IMR-90 (cell line): ENCODE measurements around the gene ASTN2. TPM values are rescaled to one million over a fixed set of nuclear protein-coding genes. Genes with fewer than 3 reads are reported as not detected.

Experiments
- ATAC-seq: fragments of 200-7000 bp; cut with Tn5 transposase; 2 replicates; pipeline ENCODE4 v1.9.1; 2020; ENCODE audit warnings: low read depth, mild to moderate bottlenecking, moderate library complexity
- BruUV-seq: library from RNA; stranded (reverse); fragments of 400-500 nt; replicated peaks from 2 replicates; lab custom pipeline; 2021; lab: Mats Ljungman, UMichigan
- CTCF ChIA-PET: fragments of 300-600 bp; formaldehyde crosslinking; extraction: SDS; loops from one replicate; lab custom pipeline; 2021; ENCODE audit warnings: antibody characterized with exemption; lab: Yijun Ruan, JAX
- POLR2A ChIA-PET: fragments of 300-600 bp; sonication (Branson Sonifier 250); formaldehyde crosslinking; loops from one replicate; lab custom pipeline; 2022; ENCODE audit warnings: antibody characterized with exemption; ENCODE audit not compliant: unreplicated experiment; lab: Charles Lee
- DNase-seq: peaks from one replicate; pipeline ENCODE4 v3.0.0; 2013
- H2AFZ ChIP-seq: replicated peaks from 2 replicates; pipeline ENCODE3; 2013; ENCODE audit warnings: low read length, mild to moderate bottlenecking; ENCODE audit not compliant: poor library complexity
- H2AK5ac ChIP-seq: 2 replicates; pipeline ENCODE4 v1.6.1; 2013; ENCODE audit warnings: low read depth, low read length, inconsistent platforms
- H2AK9ac ChIP-seq: replicated peaks from 2 replicates; pipeline ENCODE3; 2013; ENCODE audit warnings: mild to moderate bottlenecking, low read depth, low read length, moderate library complexity; ENCODE audit not compliant: poor library complexity
- H2BK120ac ChIP-seq: 2 replicates; pipeline ENCODE4 v1.6.1; 2013; ENCODE audit warnings: low read depth, low read length, inconsistent platforms
- H2BK15ac ChIP-seq: 3 replicates; pipeline ENCODE4 v1.6.1; 2013; ENCODE audit warnings: low read depth, low read length, inconsistent platforms
- H2BK20ac ChIP-seq: 2 replicates; pipeline ENCODE4 v1.6.1; 2013; ENCODE audit warnings: low read depth, mild to moderate bottlenecking, inconsistent platforms, low read length, moderate library complexity
- H2BK5ac ChIP-seq: 2 replicates; pipeline ENCODE4 v1.6.1; 2013; ENCODE audit warnings: mild to moderate bottlenecking, low read depth, low read length, inconsistent platforms; ENCODE audit not compliant: poor library complexity, severe bottlenecking
- H3K14ac ChIP-seq: replicated peaks from 2 replicates; pipeline ENCODE4 v1.6.1; 2013; ENCODE audit warnings: low read depth, low read length, inconsistent platforms
- H3K18ac ChIP-seq: 2 replicates; pipeline ENCODE4 v1.6.1; 2013; ENCODE audit warnings: low read depth, low read length, control low read depth
- H3K23ac ChIP-seq: 2 replicates; pipeline ENCODE4 v1.6.1; 2013; ENCODE audit warnings: low read depth, low read length, inconsistent platforms
- H3K27ac ChIP-seq: 2 replicates; pipeline ENCODE4 v1.5.1; 2013; ENCODE audit warnings: mild to moderate bottlenecking, control low read depth, low read length; ENCODE audit not compliant: insufficient read depth
- H3K27me3 ChIP-seq: 2 replicates; pipeline ENCODE4 v1.6.1; 2013; ENCODE audit warnings: low read length; ENCODE audit not compliant: control insufficient read depth, insufficient read depth
- H3K36me3 ChIP-seq: 2 replicates; pipeline ENCODE4 v1.6.1; 2013; ENCODE audit warnings: low read length, mixed read lengths; ENCODE audit not compliant: control insufficient read depth, insufficient read depth
- H3K4ac ChIP-seq: 2 replicates; pipeline ENCODE4 v1.6.1; 2013; ENCODE audit warnings: low read depth, low read length, inconsistent platforms
- H3K4me1 ChIP-seq: 2 replicates; pipeline ENCODE4 v1.6.1; 2013; ENCODE audit warnings: low read length, mixed read lengths; ENCODE audit not compliant: control insufficient read depth, insufficient read depth
- H3K4me2 ChIP-seq: 2 replicates; pipeline ENCODE4 v1.6.1; 2013; ENCODE audit warnings: low read depth, mild to moderate bottlenecking, control low read depth, low read length, moderate library complexity
- H3K4me3 ChIP-seq: 2 replicates; pipeline ENCODE4 v1.5.1; 2013; ENCODE audit warnings: low read depth, mild to moderate bottlenecking, control low read depth, low read length, moderate library complexity; ENCODE audit not compliant: insufficient read depth
- H3K56ac ChIP-seq: 2 replicates; pipeline ENCODE4 v1.6.1; 2013; ENCODE audit warnings: low read length, inconsistent platforms; ENCODE audit not compliant: insufficient read depth; ENCODE audit errors: extremely low read depth
- H3K79me1 ChIP-seq, 2 experiments: 2 replicates each; pipeline ENCODE4 v1.6.1; 2013; ENCODE audit warnings: low read length in 2 of 2, inconsistent platforms in 1 of 2, low read depth in 1 of 2
- H3K9ac ChIP-seq: 2 replicates; pipeline ENCODE4 v1.6.1; 2013; ENCODE audit warnings: low read depth, low read length, control low read depth
- H3K9me1 ChIP-seq: 2 replicates; pipeline ENCODE4 v1.6.1; 2013; ENCODE audit warnings: low read length, inconsistent platforms; ENCODE audit not compliant: insufficient read depth
- H3K9me3 ChIP-seq: 2 replicates; pipeline ENCODE4 v1.6.1; 2013; ENCODE audit warnings: low read length; ENCODE audit not compliant: control insufficient read depth, insufficient read depth
- H4K20me1 ChIP-seq: 2 replicates; pipeline ENCODE4 v1.6.1; 2013; ENCODE audit warnings: low read length, inconsistent platforms; ENCODE audit not compliant: insufficient read depth
- H4K5ac ChIP-seq: 2 replicates; pipeline ENCODE4 v1.6.1; 2013; ENCODE audit warnings: mild to moderate bottlenecking, low read depth, low read length, control low read depth
- H4K8ac ChIP-seq, 2 experiments: 2 replicates each; pipeline ENCODE4 v1.6.1; 2013; ENCODE audit warnings: low read depth in 2 of 2, low read length in 2 of 2, control low read depth in 1 of 2, inconsistent platforms in 1 of 2
- H4K91ac ChIP-seq: 2 replicates; pipeline ENCODE4 v1.6.1; 2013; ENCODE audit warnings: low read depth, low read length, inconsistent platforms; ENCODE audit not compliant: insufficient read depth
- BHLHE40 ChIP-seq: fragments of 150-350 bp; IDR thresholded peaks from 2 replicates; pipeline ENCODE4 v1.6.1; 2016; ENCODE audit warnings: mild to moderate bottlenecking, low read depth, low read length
- CEBPB ChIP-seq: IDR thresholded peaks from 2 replicates; pipeline ENCODE4 v1.6.1; 2012; ENCODE audit warnings: low read depth, low read length, improper control_type of control experiment
- CHD1 ChIP-seq: IDR thresholded peaks from 2 replicates; pipeline ENCODE4 v1.6.1; 2012; ENCODE audit warnings: low read depth, low read length, improper control_type of control experiment
- ELK1 ChIP-seq: fragments of 150-350 bp; IDR thresholded peaks from 2 replicates; pipeline ENCODE4 v1.6.1; 2016; ENCODE audit warnings: low read depth, mild to moderate bottlenecking, low read length, moderate library complexity, borderline replicate concordance
- FOS ChIP-seq: fragments of 150-350 bp; IDR thresholded peaks from 2 replicates; pipeline ENCODE4 v1.6.1; 2016; ENCODE audit warnings: low read depth, low read length
- MAFK ChIP-seq: IDR thresholded peaks from 2 replicates; pipeline ENCODE4 v1.6.1; 2012; ENCODE audit warnings: low read depth, low read length, improper control_type of control experiment
- MAZ ChIP-seq: IDR thresholded peaks from 2 replicates; pipeline ENCODE4 v1.6.1; 2012; ENCODE audit warnings: low read depth, mild to moderate bottlenecking, low read length, improper control_type of control experiment, moderate library complexity, borderline replicate concordance
- NFE2L2 ChIP-seq: fragments of 150-350 bp; IDR thresholded peaks from 2 replicates; pipeline ENCODE4 v1.6.1; 2016; ENCODE audit warnings: low read depth, mild to moderate bottlenecking, low read length
- SMC3 ChIP-seq: fragments of 150-350 bp; IDR thresholded peaks from 2 replicates; pipeline ENCODE4 v1.6.1; 2016; ENCODE audit warnings: low read depth, mild to moderate bottlenecking, antibody characterized with exemption, low read length, moderate library complexity
- WGBS, 2 experiments: methylation state at CpG; one replicate each; pipeline versions ENCODE4 v1.1.5 to v1.1.7; 2013; ENCODE audit warnings: missing lambda C conversion rate in 2 of 2; ENCODE audit not compliant: insufficient read length in 1 of 2; ENCODE audit errors: extremely low coverage in 2 of 2; 5-methylcytosine and 5-hydroxymethylcytosine counted together
- dilution Hi-C: fragments of 300-500 bp; cut with HindIII; formaldehyde crosslinking; loops from one replicate; pipeline ENCODE4 v1.14.3; 2018; ENCODE audit warnings: low sequenced_read_pairs; ENCODE audit not compliant: unreplicated experiment
- in situ Hi-C: fragments of 300-500 bp; cut with MboI; formaldehyde crosslinking; loops from 3 replicates; pipeline ENCODE4 v1.14.3; 2019; ENCODE audit warnings: low sequenced_read_pairs, inconsistent platforms, mixed read lengths
- intact Hi-C: fragments of 100-400 bp; cut with micrococcal nuclease; formaldehyde crosslinking; loops from 2 replicates; pipeline ENCODE4 v1.10.0; 2022
- polyA plus RNA-seq, 3 experiments: library from polyadenylated mRNA; depleted of rRNA; stranded (reverse); fragments of >200 nt; gene quantifications; 2 replicates each; pipeline ENCODE4 v1.2.3, GENCODE V29; 2012; ENCODE audit warnings: low replicate concordance in 1 of 3
- total RNA-seq: library from RNA; depleted of rRNA; stranded (reverse); fragments of >200 nt; gene quantifications from 2 replicates; pipeline ENCODE4 v1.2.3, GENCODE V29; 2012

ASTN2 gene
- total and polyA plus RNA-seq, 2 of the 4 experiments (the other 2 are of a cell fraction), result 3.8 to 6.8 TPM

- BruUV-seq, result no TSS peak
- ATAC-seq, result no peak
- dilution Hi-C loops (no loop called here), intact Hi-C loops (loop anchor here (5.0 kb wide), 1 partner anchor 76 kb away; no protein-coding TSS in a partner anchor), in situ Hi-C loops (no loop called here)
- Histone ChIP-seq H3K4me3 (no peak overlapping the region), H2BK5ac (no peak overlapping the region), H4K20me1 (no peaks in the 10 kb centered on the region), H2AK9ac (no peak overlapping the region), H3K23ac (no peak overlapping the region), H3K56ac (no peak overlapping the region), H3K79me1 (no peaks in the 10 kb centered on the region), H3K4me2 (no peak overlapping the region), H3K9me1 (no peaks in the 10 kb centered on the region), H3K9me3 (no peaks in the 10 kb centered on the region), H3K4ac (no peak overlapping the region), H4K8ac (no peak overlapping the region), H3K27ac (no peak overlapping the region), H3K36me3 (no peaks in the 10 kb centered on the region), H3K4me1 (peaks cover 3% of the 10 kb centered on the region), H4K5ac (no peak overlapping the region), H4K91ac (no peak overlapping the region), H2BK120ac (no peak overlapping the region), H2AK5ac (no peak overlapping the region), H3K18ac (no peak overlapping the region), H2AFZ (no peak overlapping the region), H3K27me3 (no peaks in the 10 kb centered on the region), H2BK20ac (no peak overlapping the region), H3K14ac (no peak overlapping the region), H3K9ac (no peak overlapping the region), H2BK15ac (no peak overlapping the region)
- no peak for DNase-seq
- TF ChIP-seq ELK1, result no peak
- TF ChIP-seq NFE2L2, result no peak
- TF ChIP-seq BHLHE40, result no peak
- no peak for TF ChIP-seq CHD1
- no peak for TF ChIP-seq CEBPB
- no peak for TF ChIP-seq SMC3
- no peak for TF ChIP-seq MAFK
- no peak for TF ChIP-seq MAZ
- TF ChIP-seq FOS, result no peak
- ChIA-PET CTCF (interaction anchor here (0.6 kb wide), 1 partner anchor 998 kb away, joined by 3 read pairs; no protein-coding TSS in a partner anchor), POLR2A (no interaction called here)
- no CpG with 5 or more reads among the region's 1 CpG for WGBS, 2 experiments
Measured at GRCh38 chr9:116585896-116586295, 829.0 kb downstream of the ASTN2 start.
